HepG2 (cell line): ENCODE data around the gene TTC6. TPM values are rescaled to one million over a fixed set of nuclear protein-coding genes. Genes with fewer than 3 reads are reported as not detected.

Experiments used
- BRD4 ChIP-seq: sonication (generic); formaldehyde crosslinking; IDR thresholded peaks from 2 replicates; pipeline ENCODE4 v1.4.0; 2020; ENCODE audit warnings: missing genetic modification reagents
- FOSL2 ChIP-seq: sonication (generic); formaldehyde crosslinking; IDR thresholded peaks from 2 replicates; pipeline ENCODE4 v1.4.0; 2020; ENCODE audit warnings: missing genetic modification reagents
- HMGXB3 ChIP-seq: sonication (generic); formaldehyde crosslinking; IDR thresholded peaks from 2 replicates; pipeline ENCODE4 v1.4.0; 2020; ENCODE audit warnings: missing genetic modification reagents, borderline replicate concordance
- HNF4A ChIP-seq: sonication (generic); formaldehyde crosslinking; IDR thresholded peaks from 2 replicates; pipeline ENCODE4 v1.4.0; 2020; ENCODE audit warnings: missing genetic modification reagents
- PREB ChIP-seq: sonication (generic); formaldehyde crosslinking; IDR thresholded peaks from 2 replicates; pipeline ENCODE4 v1.4.0; 2020; ENCODE audit warnings: missing genetic modification reagents
- RCOR2 ChIP-seq: IDR thresholded peaks from 2 replicates; pipeline ENCODE4 v1.6.1; 2016; ENCODE audit warnings: missing biosample characterization, missing genetic modification reagents
- SAP130 ChIP-seq: IDR thresholded peaks from 2 replicates; pipeline ENCODE4 v1.6.1; 2016; ENCODE audit warnings: low read depth
- TCF7 ChIP-seq: sonication (generic); IDR thresholded peaks from 2 replicates; pipeline ENCODE4 v1.6.1; 2016; ENCODE audit warnings: antibody characterized with exemption, low read depth
- ZFP36L2 ChIP-seq: sonication (generic); formaldehyde crosslinking; IDR thresholded peaks from 2 replicates; pipeline ENCODE4 v1.4.0; 2020; ENCODE audit warnings: missing genetic modification reagents
- ZNF136 ChIP-seq: sonication (generic); formaldehyde crosslinking; IDR thresholded peaks from 2 replicates; pipeline ENCODE4 v1.8.1; 2022; ENCODE audit warnings: low read depth, mild to moderate bottlenecking, moderate library complexity, missing genetic modification reagents
- ZNF143 ChIP-seq: sonication (generic); formaldehyde crosslinking; IDR thresholded peaks from 2 replicates; pipeline ENCODE4 v1.4.0; 2020; ENCODE audit warnings: missing genetic modification reagents
- ZNF256 ChIP-seq: sonication (generic); formaldehyde crosslinking; conservative IDR thresholded peaks from 2 replicates; pipeline ENCODE4 v1.4.0; 2020; ENCODE audit warnings: missing genetic modification reagents
- ZNF296 ChIP-seq: sonication (generic); formaldehyde crosslinking; conservative IDR thresholded peaks from 2 replicates; pipeline ENCODE4 v1.5.0; 2020; ENCODE audit warnings: mild to moderate bottlenecking, missing genetic modification reagents
- ZNF547 ChIP-seq: sonication (generic); formaldehyde crosslinking; IDR thresholded peaks from 2 replicates; pipeline ENCODE4 v1.5.1; 2020; ENCODE audit warnings: mild to moderate bottlenecking, missing genetic modification reagents
- ZNF557 ChIP-seq: sonication (generic); formaldehyde crosslinking; IDR thresholded peaks from 2 replicates; pipeline ENCODE4 v1.4.0; 2020; ENCODE audit warnings: missing genetic modification reagents
- ZNF770 ChIP-seq: sonication (generic); formaldehyde crosslinking; IDR thresholded peaks from 2 replicates; pipeline ENCODE4 v1.5.0; 2020; ENCODE audit warnings: mild to moderate bottlenecking, missing genetic modification reagents
- polyA plus RNA-seq, 8 experiments: library from polyadenylated mRNA; depleted of rRNA in 3 of 8; stranded (reverse) in 7 of 8; unstranded in 1 of 8; fragments of >200 nt; fragmentation: Illumina TruSeq in 4 of 8; extraction: Trizol in 4 of 8; gene quantifications; 2 replicates each; pipeline versions ENCODE4 v1.2.1 to v1.2.3, GENCODE V29; 2011 to 2016; ENCODE audit warnings: low read depth in 4 of 8, missing spikeins in 1 of 8, mixed read lengths in 1 of 8; ENCODE audit not compliant: insufficient read depth in 1 of 8
- total RNA-seq, 5 experiments: library from RNA; depleted of rRNA; stranded (reverse); fragments of >200 nt; fragmentation: Illumina TruSeq; extraction: Trizol; gene quantifications; 2 replicates each; pipeline ENCODE4 v1.2.3, GENCODE V29; 2016; ENCODE audit warnings: low read depth in 1 of 5
- TF ChIP-seq, protein P1 (sequence below), 2 experiments: sonication (generic) in 1 of 2; formaldehyde crosslinking in 1 of 2; IDR thresholded peaks; 2 replicates each; pipeline versions ENCODE4 v1.6.1 to v1.9.0; 2014 to 2022; ENCODE audit warnings: antibody characterized with exemption in 1 of 2, borderline replicate concordance in 1 of 2, inconsistent platforms in 1 of 2, low read depth in 1 of 2, missing genetic modification reagents in 1 of 2

TTC6 gene
- total and polyA plus RNA-seq, 2 of the 13 experiments (the other 11 are each of a cell fraction or from before 2014, with no cell fraction given) = 9.3 to 27.4 TPM

DNA sequence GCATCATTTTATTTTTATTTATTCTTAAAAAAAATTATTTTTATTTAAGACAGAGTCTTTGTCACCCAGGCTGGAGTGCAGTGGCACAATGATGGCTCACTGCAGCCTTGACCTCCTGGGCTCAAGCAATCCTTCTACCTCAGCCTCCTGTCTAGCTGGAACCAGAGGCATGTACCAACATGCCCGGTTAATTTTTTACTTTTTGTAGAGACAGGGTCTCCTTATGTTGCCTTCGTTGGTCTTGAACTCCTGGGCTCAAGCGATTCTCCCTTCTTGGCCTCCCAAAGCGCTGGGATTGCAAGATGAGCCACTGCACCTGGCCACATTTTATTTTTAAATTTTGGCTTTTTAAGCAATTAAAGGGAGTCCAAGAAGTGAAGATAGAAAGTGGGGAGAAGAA, 21.4 kb downstream of the TTC6 start (continued):
- TF ChIP-seq ZNF547 (CRISPR knock-in tag) (no peak), BRD4 (CRISPR knock-in tag) (0 out of 2 replicates have a peak, but pooled peaks have one; percentile 65), ZNF143 (CRISPR knock-in tag) (0 out of 2 replicates have a peak, but pooled peaks have one; percentile 23), ZNF557 (no peak), ZFP36L2 (no peak), FOSL2 (CRISPR knock-in tag) (peak; percentile 38; the same call in 1 of the 2 replicates), ZNF256 (CRISPR knock-in tag) (0 out of 2 replicates have a peak, but pooled peaks have one; percentile 55), TCF7 (0 out of 2 replicates have a peak, but pooled peaks have one; percentile 6), RCOR2 (CRISPR knock-in tag) (peak; percentile 56; the same call in 1 of the 2 replicates), ZNF770 (CRISPR knock-in tag) (peak; percentile 98), HMGXB3 (CRISPR knock-in tag) (peak; percentile 29; the same call in 1 of the 2 replicates), ZNF296 (CRISPR knock-in tag) (no peak), SAP130 (CRISPR knock-in tag) (peak; percentile 27; the same call in 1 of the 2 replicates), ZNF136 (CRISPR knock-in tag) (0 out of 2 replicates have a peak, but pooled peaks have one; percentile 6), HNF4A (CRISPR knock-in tag) (peak; percentile 73), PREB (CRISPR knock-in tag) (no peak)
- TF ChIP-seq, protein P1, sequence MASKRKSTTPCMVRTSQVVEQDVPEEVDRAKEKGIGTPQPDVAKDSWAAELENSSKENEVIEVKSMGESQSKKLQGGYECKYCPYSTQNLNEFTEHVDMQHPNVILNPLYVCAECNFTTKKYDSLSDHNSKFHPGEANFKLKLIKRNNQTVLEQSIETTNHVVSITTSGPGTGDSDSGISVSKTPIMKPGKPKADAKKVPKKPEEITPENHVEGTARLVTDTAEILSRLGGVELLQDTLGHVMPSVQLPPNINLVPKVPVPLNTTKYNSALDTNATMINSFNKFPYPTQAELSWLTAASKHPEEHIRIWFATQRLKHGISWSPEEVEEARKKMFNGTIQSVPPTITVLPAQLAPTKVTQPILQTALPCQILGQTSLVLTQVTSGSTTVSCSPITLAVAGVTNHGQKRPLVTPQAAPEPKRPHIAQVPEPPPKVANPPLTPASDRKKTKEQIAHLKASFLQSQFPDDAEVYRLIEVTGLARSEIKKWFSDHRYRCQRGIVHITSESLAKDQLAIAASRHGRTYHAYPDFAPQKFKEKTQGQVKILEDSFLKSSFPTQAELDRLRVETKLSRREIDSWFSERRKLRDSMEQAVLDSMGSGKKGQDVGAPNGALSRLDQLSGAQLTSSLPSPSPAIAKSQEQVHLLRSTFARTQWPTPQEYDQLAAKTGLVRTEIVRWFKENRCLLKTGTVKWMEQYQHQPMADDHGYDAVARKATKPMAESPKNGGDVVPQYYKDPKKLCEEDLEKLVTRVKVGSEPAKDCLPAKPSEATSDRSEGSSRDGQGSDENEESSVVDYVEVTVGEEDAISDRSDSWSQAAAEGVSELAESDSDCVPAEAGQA (IDR thresholded peaks at IDR 0.05; ENCODE audit: low read depth) = no peak
- TF ChIP-seq, protein P1 (CRISPR knock-in tag; IDR thresholded peaks at IDR 0.05; ENCODE audit: borderline replicate concordance) = 0 out of 2 replicates have a peak, but pooled peaks have one; percentile 52
